K562 (cell line): ENCODE results near the gene HEBP1. TPM values are rescaled to one million over a fixed set of nuclear protein-coding genes. Genes with fewer than 3 reads are reported as not detected.

Source experiments
- ATAC-seq: fragments of 200-7000 bp; cut with Tn5 transposase; 3 replicates; pipeline ENCODE4 v1.9.1; 2020; ENCODE audit warnings: moderate library complexity
- BruUV-seq: library from RNA; stranded (reverse); fragments of 400-500 nt; replicated peaks from 2 replicates; lab custom pipeline; 2021; lab: Mats Ljungman, UMichigan
- CTCF ChIA-PET: fragments of 300-600 bp; formaldehyde crosslinking; extraction: SDS; loops from one replicate; lab custom pipeline; 2021; ENCODE audit warnings: low intra/inter-chr PET ratio; lab: Yijun Ruan, JAX
- POLR2A ChIA-PET: fragments of 300-600, 350-650 bp; sonication (Branson Sonifier 250); formaldehyde crosslinking; extraction: SDS; loops from one replicate; lab custom pipeline; 2021; ENCODE audit warnings: antibody characterized with exemption, inconsistent platforms; lab: Yijun Ruan, JAX
- DNase-seq, 4 experiments: peaks; one replicate each; pipeline versions ENCODE4 v3.0.0 to v3.0.0-alpha.2; 2011 to 2018; ENCODE audit warnings: low spot score in 3 of 4, mixed read lengths in 3 of 4; ENCODE audit errors: extremely low read depth in 1 of 4
- FAIRE-seq: peaks from 2 replicates; lab custom pipeline; 2011; peaks lifted over from hg19 to GRCh38; lab: Jason Lieb, UNC
- H2AFZ ChIP-seq: 2 replicates; pipeline ENCODE4 v1.6.0; 2011; ENCODE audit warnings: low read depth, low read length, control low read depth, inconsistent platforms
- H3K27ac ChIP-seq: fragments of 200-600 bp; 3 replicates; pipeline ENCODE4 v1.8.0; 2011; ENCODE audit warnings: low read depth, mild to moderate bottlenecking, control low read depth, inconsistent platforms, low read length, moderate library complexity, mixed read lengths; ENCODE audit errors: extremely low read depth
- H3K27me3 ChIP-seq, 2 experiments: fragments of 300-600 bp in 1 of 2; 2 replicates in 1 of 2; 3 replicates in 1 of 2; pipeline versions ENCODE4 v1.6.0 to v1.8.0; 2011; ENCODE audit warnings: inconsistent platforms in 2 of 2, low read length in 2 of 2, mild to moderate bottlenecking in 1 of 2, mixed read lengths in 1 of 2, moderate library complexity in 1 of 2; ENCODE audit not compliant: control insufficient read depth in 2 of 2, insufficient read depth in 2 of 2
- H3K36me3 ChIP-seq: fragments of 300-600 bp; 3 replicates; pipeline ENCODE4 v1.8.0; 2011; ENCODE audit warnings: mild to moderate bottlenecking, low read length, inconsistent platforms; ENCODE audit not compliant: control insufficient read depth, insufficient read depth
- H3K4me1 ChIP-seq, 2 experiments: fragments of 200-600 bp in 1 of 2; replicated peaks in 1 of 2; 2 replicates in 1 of 2; 3 replicates in 1 of 2; pipeline versions ENCODE4 v1.5.1 to v1.8.0; 2011; ENCODE audit warnings: inconsistent platforms in 2 of 2, low read length in 2 of 2, mild to moderate bottlenecking in 1 of 2, mixed read lengths in 1 of 2, moderate library complexity in 1 of 2; ENCODE audit not compliant: control insufficient read depth in 2 of 2, insufficient read depth in 2 of 2
- H3K4me2 ChIP-seq: 2 replicates; pipeline ENCODE4 v1.6.1; 2011; ENCODE audit warnings: low read length, control low read depth, inconsistent platforms, mixed read lengths; ENCODE audit not compliant: insufficient read depth
- H3K4me3 ChIP-seq: fragments of 200-600 bp; sonication (generic), shearing (Covaris generic); 2 replicates; pipeline ENCODE4 v1.5.1; 2016; ENCODE audit warnings: control low read depth, inconsistent platforms
- H3K79me2 ChIP-seq: fragments of 200-600 bp; 3 replicates; pipeline ENCODE4 v1.8.0; 2011; ENCODE audit warnings: low read length, inconsistent platforms; ENCODE audit not compliant: control insufficient read depth, insufficient read depth
- H3K9ac ChIP-seq, 2 experiments: 2 replicates each; pipeline versions ENCODE4 v1.6.0 to v1.6.1; 2011; ENCODE audit warnings: low read depth in 2 of 2, low read length in 2 of 2, control low read depth in 1 of 2, inconsistent platforms in 1 of 2, mild to moderate bottlenecking in 1 of 2, mixed read lengths in 1 of 2; ENCODE audit not compliant: insufficient read depth in 1 of 2
- H3K9me1 ChIP-seq: one replicate; pipeline ENCODE4 v1.6.0; 2011; ENCODE audit warnings: inconsistent platforms, mild to moderate bottlenecking, low read length, moderate library complexity; ENCODE audit not compliant: control insufficient read depth, insufficient read depth
- H3K9me3 ChIP-seq: replicated peaks from 2 replicates; pipeline ENCODE4 v1.5.1; 2011; ENCODE audit warnings: low read depth, low read length, inconsistent platforms; ENCODE audit not compliant: control insufficient read depth, insufficient read depth
- H4K20me1 ChIP-seq: replicated peaks from 2 replicates; pipeline ENCODE4 v1.6.1; 2011; ENCODE audit warnings: low read length, inconsistent platforms, mixed read lengths; ENCODE audit not compliant: control insufficient read depth, insufficient read depth
- CEBPB ChIP-seq: fragments of 450-650 bp; IDR thresholded peaks from 2 replicates; pipeline ENCODE4 v1.6.1; 2016; ENCODE audit warnings: missing genetic modification characterization, missing compliant biosample characterization
- E2F5 ChIP-seq: sonication (generic); formaldehyde crosslinking; IDR thresholded peaks from 2 replicates; pipeline ENCODE4 v1.8.0; 2022; ENCODE audit warnings: mild to moderate bottlenecking, missing genetic modification reagents
- HMGN3 ChIP-seq: IDR thresholded peaks from 2 replicates; pipeline ENCODE4 v1.6.1; 2011; ENCODE audit warnings: borderline replicate concordance, low read depth, mild to moderate bottlenecking, mixed read lengths, low read length; ENCODE audit not compliant: insufficient read length; ENCODE audit errors: extremely low read depth
- PCBP1 ChIP-seq: fragments of 200-400 bp; formaldehyde crosslinking; IDR thresholded peaks from 2 replicates; pipeline ENCODE4 v1.6.1; 2018; ENCODE audit warnings: mild to moderate bottlenecking, low read depth, low read length; ENCODE audit not compliant: poor library complexity, severe bottlenecking
- SRSF3 ChIP-seq: fragments of 200-400 bp; formaldehyde crosslinking; IDR thresholded peaks from 2 replicates; pipeline ENCODE4 v1.6.1; 2016; ENCODE audit warnings: mild to moderate bottlenecking, low read length, moderate library complexity; ENCODE audit not compliant: insufficient read depth
- ZBTB40 ChIP-seq, 2 experiments: fragments of 450-650 bp in 1 of 2; sonication (generic) in 1 of 2; formaldehyde crosslinking in 1 of 2; IDR thresholded peaks; 2 replicates each; pipeline versions ENCODE4 v1.7.1 to v1.9.0; 2016 to 2022; ENCODE audit warnings: inconsistent platforms in 1 of 2, mild to moderate bottlenecking in 1 of 2, missing genetic modification reagents in 1 of 2
- ZNF778 ChIP-seq: fragments of 450-650 bp; formaldehyde crosslinking; IDR thresholded peaks from 2 replicates; pipeline ENCODE4 v1.4.0; 2020; ENCODE audit warnings: mild to moderate bottlenecking, moderate library complexity
- WGBS: fragments of 100-300 bp; shearing (Covaris generic); methylation state at CpG from one replicate; pipeline ENCODE4 v1.1.6; 2016; ENCODE audit warnings: low coverage, mixed read lengths; ENCODE audit not compliant: insufficient coverage; ENCODE audit errors: missing lambda C conversion rate; 5-methylcytosine and 5-hydroxymethylcytosine counted together
- in situ Hi-C: fragments of 300-500 bp; cut with MboI; formaldehyde crosslinking; loops from 4 replicates; pipeline ENCODE4 v1.15.0; 2018; ENCODE audit warnings: inconsistent platforms, mixed read lengths
- intact Hi-C: fragments of 100-400 bp; cut with micrococcal nuclease; formaldehyde crosslinking; loops from 2 replicates; pipeline ENCODE4 v1.14.2; 2022
- polyA plus RNA-seq, 8 experiments: library from polyadenylated mRNA; depleted of rRNA in 4 of 8; stranded (reverse) in 5 of 8; unstranded in 3 of 8; fragments of >200 nt; fragmentation: Nextera tagmentation in 2 of 8; fragmentation: Illumina TruSeq in 1 of 8; extraction: Ambion mirVana in 2 of 8; extraction: Trizol in 1 of 8; gene quantifications; 2 replicates each; pipeline versions ENCODE4 v1.2.1 to v1.2.3, GENCODE V29; 2011 to 2014; ENCODE audit warnings: inconsistent platforms in 1 of 8, missing spikeins in 1 of 8
- total RNA-seq, 7 experiments: library from RNA; depleted of rRNA in 6 of 7; stranded (reverse); fragments of >200 nt in 6 of 7; fragmentation: Illumina TruSeq in 2 of 7; extraction: Trizol in 2 of 7; gene quantifications; 2 replicates each; pipeline versions ENCODE4 v1.2.1 to v1.2.3, GENCODE V29; 2011 to 2021; ENCODE audit warnings: low replicate concordance in 1 of 7

The HEBP1 gene
- total and polyA plus RNA-seq, 9 of the 15 experiments (the other 6 are each of a cell fraction or from before 2014, with no cell fraction given) = 1.1 to 10.1 (median 2.4) TPM

- no peak for TF ChIP-seq E2F5 (CRISPR knock-in tag)
These were observed 2.4 kb upstream of the HEBP1 start (continued) for GRCh38 chr12:13002301-13003097.

GRCh38 chr12:13001775-13002040, 1.6 kb upstream of the HEBP1 start:
- H3K9me3 ChIP-seq = no peaks in the 10 kb centered on the region
- no peak overlapping the region for H3K27ac ChIP-seq
- TF ChIP-seq HMGN3 (no peak), SRSF3 (no peak), ZBTB40 (IDR thresholded peaks at IDR 0.05) (no peak), ZBTB40 (CRISPR knock-in tag; IDR thresholded peaks at IDR 0.05) (no peak), ZNF778 (CRISPR knock-in tag) (no peak), PCBP1 (no peak), CEBPB (tag) (no peak)
- ChIA-PET POLR2A (no interaction called here), CTCF (no interaction called here)
- intact Hi-C loops = no loop called here
- no peak overlapping the region for H3K9ac ChIP-seq
- no peaks in the 10 kb centered on the region for H3K79me2 ChIP-seq
- WGBS = 85% methylated on average over 8 of the region's 16 CpGs
- H2AFZ ChIP-seq = no peak overlapping the region
- peaks cover 5 to 22% of the 10 kb centered on the region in 2 experiments; a peak in 4 of 5 replicates for H3K4me1 ChIP-seq
- no TSS peak for BruUV-seq
- H4K20me1 ChIP-seq = 0 out of 2 replicates have a peak, but pooled peaks cover 5% of the 10 kb centered on the region
- DNase-seq (no peak), FAIRE-seq (no peak), ATAC-seq (no peak)
- no peak overlapping the region for H3K4me3 ChIP-seq
- H3K9me1 ChIP-seq = no peaks in the 10 kb centered on the region
- H3K36me3 ChIP-seq = no peaks in the 10 kb centered on the region
- no peaks in the 10 kb centered on the region for H3K27me3 ChIP-seq
- in situ Hi-C loops = loop anchor here (25.0 kb wide), 1 partner anchor 211 kb away; no protein-coding TSS in a partner anchor
- H3K4me2 ChIP-seq = no peak overlapping the region
